Left ventricle myocardium inferior (tissue), 1 donor: ENCODE measurements around the gene ZNRD2. TPM values are rescaled to one million over a fixed set of nuclear protein-coding genes. Genes with fewer than 3 reads are reported as not detected.

Source experiments
- DNase-seq: peaks from one replicate; pipeline ENCODE4 v3.0.0-alpha.2; 2020
- H3K27ac ChIP-seq: fragments of 200-600 bp; replicated peaks from 2 replicates; pipeline ENCODE4 v1.8.0; 2021
- H3K27me3 ChIP-seq: fragments of 200-600 bp; 2 replicates; pipeline ENCODE4 v1.8.0; 2021; ENCODE audit warnings: low read depth
- H3K36me3 ChIP-seq: fragments of 200-600 bp; 2 replicates; pipeline ENCODE4 v1.8.0; 2021
- H3K4me1 ChIP-seq: fragments of 200-600 bp; 2 replicates; pipeline ENCODE4 v1.8.0; 2021
- H3K4me3 ChIP-seq: fragments of 200-600 bp; 2 replicates; pipeline ENCODE4 v1.8.0; 2021; ENCODE audit warnings: mild to moderate bottlenecking, moderate library complexity
- H3K9me3 ChIP-seq: fragments of 200-600 bp; replicated peaks from 2 replicates; pipeline ENCODE4 v1.8.0; 2021
- CTCF ChIP-seq: fragments of 200-600 bp; IDR thresholded peaks from 2 replicates; pipeline ENCODE4 v1.8.0; 2021; ENCODE audit warnings: antibody characterized with exemption, mild to moderate bottlenecking, borderline replicate concordance
- intact Hi-C: fragments of 100-400 bp; cut with micrococcal nuclease; formaldehyde crosslinking; loops from one replicate; pipeline ENCODE4 v1.11.0; 2022
- total RNA-seq: library from RNA; stranded (reverse); fragmentation: NEBNext Ultra II Directional; extraction: Animal tissue kit (Norgen Biotek cat#: 25700); gene quantifications from one replicate; pipeline ENCODE4 v1.2.1, GENCODE V29; 2021
- donor health status: DM: no; HTN: yes; CAD: no; lungs with severe emphysema.

Gene ZNRD2
- total RNA-seq, 1 donor from 2014 or later: 21.1 TPM

DNA sequence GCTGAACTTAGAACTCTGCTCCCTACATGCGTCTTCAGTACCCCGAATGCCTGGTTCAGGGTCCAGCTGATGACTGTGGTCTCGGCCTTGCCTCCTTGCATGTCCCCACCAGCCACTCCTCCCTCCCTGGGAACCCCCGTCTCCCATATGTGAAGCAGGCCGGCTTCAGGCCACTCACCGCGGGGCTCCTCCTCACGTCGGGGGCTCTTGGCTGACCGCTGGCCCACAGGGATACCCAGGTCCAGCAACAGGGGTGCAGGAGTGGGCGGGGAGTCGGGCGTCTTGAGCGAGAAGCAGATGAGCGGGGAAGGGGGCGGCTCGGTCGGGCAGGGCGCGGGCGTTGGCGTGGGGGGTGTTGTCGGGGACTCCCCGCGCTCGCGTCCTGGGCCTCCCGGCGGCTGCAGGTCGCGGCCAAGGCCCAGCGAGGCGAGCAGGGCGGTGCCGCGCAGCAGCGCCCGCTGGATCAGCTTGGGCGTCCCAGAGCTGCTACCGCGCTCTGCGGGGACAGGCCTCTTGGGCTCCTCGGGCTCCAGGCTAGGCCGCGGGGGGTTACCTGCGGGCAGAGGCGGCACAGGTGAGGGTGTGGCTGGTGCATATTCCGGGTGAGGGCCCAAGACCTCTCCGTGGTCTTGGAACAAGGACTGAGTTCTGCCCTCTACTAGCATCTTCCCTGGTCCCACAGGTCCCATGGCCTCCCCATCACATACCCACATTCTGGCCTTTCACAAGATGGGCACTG, 29.1 kb downstream of the ZNRD2 start:
- Histone ChIP-seq H3K27me3 (no peaks in the 10 kb centered on the region), H3K9me3 (no peaks in the 10 kb centered on the region), H3K4me3 (no peak overlapping the region), H3K27ac (no peak overlapping the region), H3K36me3 (peaks cover 59% of the 10 kb centered on the region), H3K4me1 (peaks cover 22% of the 10 kb centered on the region)
- no peak for TF ChIP-seq CTCF
- intact Hi-C loops: loop anchor here (10.0 kb wide), 1 partner anchor 65 kb away; no protein-coding TSS in a partner anchor
- DNase-seq: no peak

GRCh38 chr11:65599955-65600246, 29.6 kb downstream of the ZNRD2 start:
- peaks cover 64% of the 10 kb centered on the region for H3K36me3 ChIP-seq

DNA sequence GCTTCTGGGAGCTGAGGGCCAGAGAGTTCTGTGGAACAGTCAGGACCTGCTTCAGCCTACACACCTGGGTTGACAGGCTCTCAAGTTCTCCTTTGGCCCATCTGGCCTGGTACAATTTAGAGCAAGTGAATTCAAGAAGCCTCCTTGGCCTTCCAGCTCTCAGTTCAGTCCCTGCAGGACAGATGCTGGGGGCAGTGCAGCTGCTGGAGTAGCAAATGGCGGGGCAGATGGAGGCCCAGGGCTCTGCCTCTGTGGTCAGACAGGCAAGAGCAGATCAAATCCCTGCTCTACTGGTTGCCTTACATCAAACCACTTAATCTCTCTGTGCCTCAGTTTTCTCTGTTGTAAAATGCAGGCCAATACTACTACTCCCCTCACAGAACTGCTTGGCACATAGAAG, 34.0 kb downstream of the ZNRD2 start:
- intact Hi-C loops: no loop called here
- no peak for TF ChIP-seq CTCF
- Histone ChIP-seq H3K9me3 (no peaks in the 10 kb centered on the region), H3K27ac (no peak overlapping the region), H3K36me3 (peaks cover 77% of the 10 kb centered on the region), H3K27me3 (no peaks in the 10 kb centered on the region), H3K4me1 (peaks cover 42% of the 10 kb centered on the region), H3K4me3 (no peak overlapping the region)
- DNase-seq: no peak

More at GRCh38 chr11:65599955-65600246, 29.6 kb downstream of the ZNRD2 start:
- no peak for DNase-seq
- peaks cover 21% of the 10 kb centered on the region for H3K4me1 ChIP-seq
- H3K4me3 ChIP-seq: no peak overlapping the region
- intact Hi-C loops: loop anchor here (10.0 kb wide), 1 partner anchor 65 kb away; no protein-coding TSS in a partner anchor
- no peak for TF ChIP-seq CTCF
- H3K9me3 ChIP-seq: no peaks in the 10 kb centered on the region
- no peak overlapping the region for H3K27ac ChIP-seq
- H3K27me3 ChIP-seq: no peaks in the 10 kb centered on the region

GRCh38 chr11:65606876-65607613, 36.8 kb downstream of the ZNRD2 start:
- H3K27ac ChIP-seq: peak overlapping the region; percentile 94
- H3K9me3 ChIP-seq: no peaks in the 10 kb centered on the region
- H3K36me3 ChIP-seq: peaks cover 82% of the 10 kb centered on the region
- intact Hi-C loops: no loop called here
- H3K4me3 ChIP-seq: peak overlapping the region; percentile 61
- peak; percentile 93 for DNase-seq
- H3K27me3 ChIP-seq: no peaks in the 10 kb centered on the region
- peaks cover 70% of the 10 kb centered on the region for H3K4me1 ChIP-seq
- no peak for TF ChIP-seq CTCF

GRCh38 chr11:65607614-65608426, 37.5 kb downstream of the ZNRD2 start:
- Histone ChIP-seq H3K9me3 (no peaks in the 10 kb centered on the region), H3K4me3 (peak overlapping the region; percentile 61), H3K4me1 (peaks cover 76% of the 10 kb centered on the region), H3K36me3 (peaks cover 87% of the 10 kb centered on the region), H3K27me3 (no peaks in the 10 kb centered on the region), H3K27ac (peak overlapping the region; percentile 94)
- TF ChIP-seq CTCF: no peak
- no peak for DNase-seq
- intact Hi-C loops: no loop called here
